ENCODE measurements around the gene LSM14B.

The LSM14B gene

GRCh38 chr20:62132421-62132820, 10.1 kb downstream of the LSM14B start:
- Histone ChIP-seq H3K36me3 (ENCODE audit: insufficient read depth, low read length) (peaks cover 100% of the 10 kb centered on the region), H3K9ac (ENCODE audit: low read depth, low read length) (no peak overlapping the region), H3K4me1 (ENCODE audit: insufficient read depth, low read length) (no peaks in the 10 kb centered on the region), H3K79me2 (ENCODE audit: insufficient read depth, low read length) (peaks cover 17% of the 10 kb centered on the region; the same call in 1 of the 2 replicates), H3K27me3 (ENCODE audit: insufficient read depth, low read length, poor library complexity) (no peaks in the 10 kb centered on the region), H3K4me2 (ENCODE audit: insufficient read depth, low read length) (no peak overlapping the region), H2AFZ (ENCODE audit: low read depth, low read length) (no peak overlapping the region), H3K4me3 (ENCODE audit: low read depth in 1 of 2, low read length in 2 of 2) (no peak overlapping the region), H3K27ac (ENCODE audit: low read length) (no peak overlapping the region), H3K9me3 (ENCODE audit: insufficient read depth, low read length, severe bottlenecking) (no peaks in the 10 kb centered on the region), H4K20me1 (ENCODE audit: insufficient read depth, low read length) (peaks cover 76% of the 10 kb centered on the region)
- no peak for DNase-seq
- no peak for ATAC-seq (ENCODE audit: insufficient read depth, low read depth)
- TF ChIP-seq CTCF (IDR thresholded peaks at IDR 0.05; ENCODE audit: borderline replicate concordance, extremely low read depth, low read length, poor library complexity, severe bottlenecking) (no peak), EZH2 (IDR thresholded peaks at IDR 0.05; ENCODE audit: borderline replicate concordance, low read depth, low read length, severe bottlenecking) (no peak)

- Histone ChIP-seq H3K36me3 (ENCODE audit: insufficient read depth, low read length) (peaks cover 100% of the 10 kb centered on the region), H3K9ac (ENCODE audit: low read depth, low read length) (no peak overlapping the region), H3K4me3 (ENCODE audit: low read depth in 1 of 2, low read length in 2 of 2) (no peak overlapping the region), H3K4me2 (ENCODE audit: insufficient read depth, low read length) (no peak overlapping the region), H2AFZ (ENCODE audit: low read depth, low read length) (no peak overlapping the region), H3K4me1 (ENCODE audit: insufficient read depth, low read length) (no peaks in the 10 kb centered on the region), H3K27ac (ENCODE audit: low read length) (no peak overlapping the region), H4K20me1 (ENCODE audit: insufficient read depth, low read length) (peaks cover 76% of the 10 kb centered on the region), H3K79me2 (ENCODE audit: insufficient read depth, low read length) (peaks cover 23% of the 10 kb centered on the region), H3K9me3 (ENCODE audit: insufficient read depth, low read length, severe bottlenecking) (no peaks in the 10 kb centered on the region), H3K27me3 (ENCODE audit: insufficient read depth, low read length, poor library complexity) (no peaks in the 10 kb centered on the region)
- TF ChIP-seq EZH2 (IDR thresholded peaks at IDR 0.05; ENCODE audit: borderline replicate concordance, low read depth, low read length, severe bottlenecking) (no peak), CTCF (IDR thresholded peaks at IDR 0.05; ENCODE audit: borderline replicate concordance, extremely low read depth, low read length, poor library complexity, severe bottlenecking) (no peak)
- DNase-seq (no peak), ATAC-seq (ENCODE audit: insufficient read depth, low read depth) (no peak)
These were observed 11.0 kb downstream of the LSM14B start for GRCh38 chr20:62133051-62133845.

GRCh38 chr20:62133864-62134263, 11.6 kb downstream of the LSM14B start:
- Histone ChIP-seq H3K9ac (ENCODE audit: low read depth, low read length) (no peak overlapping the region), H3K4me3 (ENCODE audit: low read depth in 1 of 2, low read length in 2 of 2) (no peak overlapping the region), H3K9me3 (ENCODE audit: insufficient read depth, low read length, severe bottlenecking) (no peaks in the 10 kb centered on the region), H3K27me3 (ENCODE audit: insufficient read depth, low read length, poor library complexity) (no peaks in the 10 kb centered on the region), H3K4me1 (ENCODE audit: insufficient read depth, low read length) (no peaks in the 10 kb centered on the region), H3K79me2 (ENCODE audit: insufficient read depth, low read length) (peaks cover 26% of the 10 kb centered on the region), H4K20me1 (ENCODE audit: insufficient read depth, low read length) (peaks cover 79% of the 10 kb centered on the region), H2AFZ (ENCODE audit: low read depth, low read length) (no peak overlapping the region), H3K27ac (ENCODE audit: low read length) (peak overlapping the region; percentile 50), H3K36me3 (ENCODE audit: insufficient read depth, low read length) (peaks cover 100% of the 10 kb centered on the region), H3K4me2 (ENCODE audit: insufficient read depth, low read length) (no peak overlapping the region)
- peak; percentile 45 for DNase-seq
- no peak for TF ChIP-seq EZH2 (IDR thresholded peaks at IDR 0.05; ENCODE audit: borderline replicate concordance, low read depth, low read length, severe bottlenecking)
- TF ChIP-seq CTCF (IDR thresholded peaks at IDR 0.05; ENCODE audit: borderline replicate concordance, extremely low read depth, low read length, poor library complexity, severe bottlenecking), result peak; percentile 65
- peak; percentile 72 for ATAC-seq (ENCODE audit: insufficient read depth, low read depth)
